ENCODE results near the gene CCDC159.
"Not testable (repeated sequence)": the region's sequence is repeated elsewhere in the genome, so short reads cannot be mapped to it uniquely, and the experiment has no call there.

CCDC159 gene

DNA sequence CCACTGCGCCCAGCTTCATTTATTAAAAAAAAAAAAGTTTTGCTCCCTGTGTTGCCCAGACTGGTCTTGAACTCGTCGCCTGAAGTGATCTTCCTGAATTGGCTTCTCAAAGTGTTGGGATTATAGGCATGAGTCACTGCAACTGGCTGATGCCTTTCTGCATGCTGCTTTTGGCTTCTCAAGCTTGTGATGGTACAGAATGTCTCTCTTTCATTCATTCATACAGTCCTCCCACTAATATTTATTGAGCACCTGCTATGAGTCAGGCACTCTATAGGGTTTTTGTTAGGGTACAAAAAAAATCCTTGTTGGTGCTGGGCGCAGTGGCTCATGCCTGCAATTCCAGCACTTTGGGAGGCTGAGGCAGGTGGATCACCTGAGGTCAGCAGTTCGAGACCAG lies 41.4 kb upstream of the CCDC159 start:
- no peaks in the 10 kb centered on the region for H3K36me3 ChIP-seq (ENCODE audit: control insufficient read depth, low read length)
- H4K20me1 ChIP-seq (ENCODE audit: control insufficient read depth, insufficient read depth, low read depth, low read length), result no peaks in the 10 kb centered on the region
- H3K27ac ChIP-seq (ENCODE audit: low read depth, low read length), result no peak overlapping the region
- H3K4me3 ChIP-seq (ENCODE audit: low read length), result no peak overlapping the region
- no peaks in the 10 kb centered on the region for H3K27me3 ChIP-seq (ENCODE audit: control insufficient read depth, low read length)
- H3K9me3 ChIP-seq (ENCODE audit: control insufficient read depth, insufficient read depth, low read length), result no peaks in the 10 kb centered on the region
- H3K4me2 ChIP-seq (ENCODE audit: low read length), result no peak overlapping the region
- H3K79me2 ChIP-seq (ENCODE audit: control insufficient read depth, low read length), result peaks cover 3% of the 10 kb centered on the region; the same call in 1 of the 2 replicates
- H3K9me2 ChIP-seq (replicated peaks; ENCODE audit: control insufficient read depth, low read length), result no peaks in the 10 kb centered on the region
- H3K4me1 ChIP-seq (ENCODE audit: control insufficient read depth, low read length), result no peaks in the 10 kb centered on the region
- TF ChIP-seq, protein P1, sequence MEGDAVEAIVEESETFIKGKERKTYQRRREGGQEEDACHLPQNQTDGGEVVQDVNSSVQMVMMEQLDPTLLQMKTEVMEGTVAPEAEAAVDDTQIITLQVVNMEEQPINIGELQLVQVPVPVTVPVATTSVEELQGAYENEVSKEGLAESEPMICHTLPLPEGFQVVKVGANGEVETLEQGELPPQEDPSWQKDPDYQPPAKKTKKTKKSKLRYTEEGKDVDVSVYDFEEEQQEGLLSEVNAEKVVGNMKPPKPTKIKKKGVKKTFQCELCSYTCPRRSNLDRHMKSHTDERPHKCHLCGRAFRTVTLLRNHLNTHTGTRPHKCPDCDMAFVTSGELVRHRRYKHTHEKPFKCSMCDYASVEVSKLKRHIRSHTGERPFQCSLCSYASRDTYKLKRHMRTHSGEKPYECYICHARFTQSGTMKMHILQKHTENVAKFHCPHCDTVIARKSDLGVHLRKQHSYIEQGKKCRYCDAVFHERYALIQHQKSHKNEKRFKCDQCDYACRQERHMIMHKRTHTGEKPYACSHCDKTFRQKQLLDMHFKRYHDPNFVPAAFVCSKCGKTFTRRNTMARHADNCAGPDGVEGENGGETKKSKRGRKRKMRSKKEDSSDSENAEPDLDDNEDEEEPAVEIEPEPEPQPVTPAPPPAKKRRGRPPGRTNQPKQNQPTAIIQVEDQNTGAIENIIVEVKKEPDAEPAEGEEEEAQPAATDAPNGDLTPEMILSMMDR (IDR thresholded peaks at IDR 0.05; ENCODE audit: low read depth, low read length, poor library complexity, severe bottlenecking), result no peak
- no peak for TF ChIP-seq EZH2phosphoT487 (IDR thresholded peaks at IDR 0.05; ENCODE audit: borderline replicate concordance, low read length)
- no peaks in the 10 kb centered on the region for H3F3A ChIP-seq (ENCODE audit: control insufficient read depth, insufficient read depth)

DNA sequence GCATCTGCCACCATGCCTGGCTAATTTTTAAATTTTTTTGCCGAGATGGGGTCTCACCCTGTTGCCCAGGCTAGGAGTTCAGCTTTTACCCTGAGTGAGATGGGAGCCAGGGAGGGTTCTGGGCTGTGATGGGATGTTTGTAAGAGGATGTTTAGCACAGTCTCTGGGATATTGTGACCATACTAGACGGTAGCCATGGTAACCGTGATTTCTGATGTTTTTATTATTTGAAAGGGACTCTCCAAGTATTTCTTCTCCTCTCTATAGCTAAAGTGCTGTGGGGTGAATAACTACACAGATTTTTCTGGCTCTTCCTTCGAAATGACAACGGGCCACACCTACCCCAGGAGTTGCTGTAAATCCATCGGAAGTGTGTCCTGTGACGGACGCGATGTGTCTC lies 40.0 kb upstream of the CCDC159 start:
- Histone ChIP-seq H4K20me1 (ENCODE audit: control insufficient read depth, insufficient read depth, low read depth, low read length) (no peaks in the 10 kb centered on the region), H3F3A (ENCODE audit: control insufficient read depth, insufficient read depth) (no peaks in the 10 kb centered on the region), H3K27me3 (ENCODE audit: control insufficient read depth, low read length) (no peaks in the 10 kb centered on the region), H3K4me2 (ENCODE audit: low read length) (no peak overlapping the region), H3K79me2 (ENCODE audit: control insufficient read depth, low read length) (peaks cover 6% of the 10 kb centered on the region), H3K9me3 (ENCODE audit: control insufficient read depth, insufficient read depth, low read length) (no peaks in the 10 kb centered on the region), H3K9me2 (replicated peaks; ENCODE audit: control insufficient read depth, low read length) (no peaks in the 10 kb centered on the region), H3K4me3 (ENCODE audit: low read length) (no peak overlapping the region), H3K27ac (ENCODE audit: low read depth, low read length) (no peak overlapping the region), H3K36me3 (ENCODE audit: control insufficient read depth, low read length) (no peaks in the 10 kb centered on the region), H3K4me1 (ENCODE audit: control insufficient read depth, low read length) (no peaks in the 10 kb centered on the region)
- TF ChIP-seq, protein P1 (IDR thresholded peaks at IDR 0.05; ENCODE audit: low read depth, low read length, poor library complexity, severe bottlenecking), result no peak
- no peak for TF ChIP-seq EZH2phosphoT487 (IDR thresholded peaks at IDR 0.05; ENCODE audit: borderline replicate concordance, low read length)

DNA sequence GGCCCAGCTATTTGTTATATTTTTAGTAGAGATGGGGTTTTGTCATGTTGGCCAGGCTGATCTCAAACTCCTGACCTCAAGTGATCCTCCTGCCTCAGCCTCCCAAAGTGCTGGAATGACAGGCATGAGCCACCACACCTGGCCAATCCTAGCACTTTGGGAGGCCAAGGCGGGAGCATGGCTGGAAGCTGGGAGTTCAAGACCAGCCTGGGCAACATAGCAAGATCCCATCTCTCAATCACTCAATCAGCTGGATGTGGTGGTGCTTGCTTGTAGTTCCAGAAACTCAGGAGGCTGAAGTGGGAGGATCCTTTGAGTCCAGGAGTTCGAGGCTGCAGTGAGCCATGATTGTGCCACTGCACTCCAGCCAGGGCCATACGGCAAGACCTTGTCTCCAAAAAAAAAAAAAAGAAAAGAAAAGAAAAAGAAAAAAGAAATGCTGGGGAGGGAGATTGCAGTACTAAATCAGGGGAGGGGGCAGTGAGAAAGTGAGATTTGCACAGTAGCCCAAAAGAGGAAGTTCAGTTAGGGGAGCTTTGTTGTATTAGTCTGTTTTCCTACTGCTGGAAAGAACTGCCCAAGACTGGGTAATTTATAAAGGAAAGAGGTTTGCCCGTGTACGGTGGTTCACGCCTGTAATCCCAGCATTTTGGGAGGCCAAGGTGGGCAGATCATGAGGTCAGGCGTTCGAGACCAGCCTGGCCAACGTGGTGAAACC lies 25.9 kb upstream of the CCDC159 start:
- Histone ChIP-seq H3K27ac (ENCODE audit: low read depth, low read length) (peak overlapping the region; percentile 56), H3K4me2 (ENCODE audit: low read length) (peak overlapping the region; percentile 63), H3K4me1 (ENCODE audit: control insufficient read depth, low read length) (peaks cover 60% of the 10 kb centered on the region), H3K79me2 (ENCODE audit: control insufficient read depth, low read length) (peaks cover 44% of the 10 kb centered on the region), H3K4me3 (ENCODE audit: low read length) (peak overlapping the region; percentile 70)
- H3K36me3 ChIP-seq (ENCODE audit: control insufficient read depth, low read length); H3K27me3 ChIP-seq (ENCODE audit: control insufficient read depth, low read length); H3K9me3 ChIP-seq (ENCODE audit: control insufficient read depth, insufficient read depth, low read length); H4K20me1 ChIP-seq (ENCODE audit: control insufficient read depth, insufficient read depth, low read depth, low read length); H3F3A ChIP-seq (ENCODE audit: control insufficient read depth, insufficient read depth); H3K9me2 ChIP-seq (replicated peaks; ENCODE audit: control insufficient read depth, low read length): not testable (repeated sequence)
